HFFc6 (cell line): ENCODE results near the gene PRDM16. TPM values are rescaled to one million over a fixed set of nuclear protein-coding genes. Genes with fewer than 3 reads are reported as not detected.

Experiments used
- DNase-seq: peaks from one replicate; pipeline ENCODE4 v3.0.0-alpha.2; 2018
- H3K27ac Mint-ChIP-seq: 2 replicates; pipeline ENCODE4 v1.8.0; 2020; ENCODE audit warnings: mild to moderate bottlenecking, mixed read lengths
- H3K27me3 Mint-ChIP-seq: 2 replicates; pipeline ENCODE4 v1.8.0; 2021; ENCODE audit warnings: mild to moderate bottlenecking, moderate library complexity, mixed read lengths; ENCODE audit not compliant: insufficient read depth
- H3K36me3 Mint-ChIP-seq: 2 replicates; pipeline ENCODE4 v1.8.0; 2021; ENCODE audit warnings: low read depth, mixed read lengths
- H3K4me1 Mint-ChIP-seq: 2 replicates; pipeline ENCODE4 v1.8.0; 2020; ENCODE audit warnings: low read depth, mixed read lengths
- H3K4me3 Mint-ChIP-seq: 2 replicates; pipeline ENCODE4 v1.8.0; 2020; ENCODE audit warnings: mild to moderate bottlenecking, moderate library complexity, mixed read lengths
- H3K9me3 Mint-ChIP-seq: 2 replicates; pipeline ENCODE4 v1.8.0; 2020; ENCODE audit warnings: mild to moderate bottlenecking, mixed read lengths
- total RNA-seq, 6 experiments: library from RNA; stranded (reverse); fragmentation: NEBNext Ultra II Directional; extraction: Animal tissue kit (Norgen Biotek cat#: 25700); gene quantifications; 2 replicates in 1 of 6; 3 replicates in 5 of 6; pipeline ENCODE4 v1.2.3, GENCODE V29; 2021
- TF ChIP-seq, protein P1 (sequence below): fragments of 200-600 bp; sonication (generic); IDR thresholded peaks from 2 replicates; pipeline ENCODE4 v1.5.0; 2021; ENCODE audit warnings: antibody characterized with exemption, mild to moderate bottlenecking

The PRDM16 gene
- total RNA-seq, 6 experiments from 2014 or later = not detected

DNA sequence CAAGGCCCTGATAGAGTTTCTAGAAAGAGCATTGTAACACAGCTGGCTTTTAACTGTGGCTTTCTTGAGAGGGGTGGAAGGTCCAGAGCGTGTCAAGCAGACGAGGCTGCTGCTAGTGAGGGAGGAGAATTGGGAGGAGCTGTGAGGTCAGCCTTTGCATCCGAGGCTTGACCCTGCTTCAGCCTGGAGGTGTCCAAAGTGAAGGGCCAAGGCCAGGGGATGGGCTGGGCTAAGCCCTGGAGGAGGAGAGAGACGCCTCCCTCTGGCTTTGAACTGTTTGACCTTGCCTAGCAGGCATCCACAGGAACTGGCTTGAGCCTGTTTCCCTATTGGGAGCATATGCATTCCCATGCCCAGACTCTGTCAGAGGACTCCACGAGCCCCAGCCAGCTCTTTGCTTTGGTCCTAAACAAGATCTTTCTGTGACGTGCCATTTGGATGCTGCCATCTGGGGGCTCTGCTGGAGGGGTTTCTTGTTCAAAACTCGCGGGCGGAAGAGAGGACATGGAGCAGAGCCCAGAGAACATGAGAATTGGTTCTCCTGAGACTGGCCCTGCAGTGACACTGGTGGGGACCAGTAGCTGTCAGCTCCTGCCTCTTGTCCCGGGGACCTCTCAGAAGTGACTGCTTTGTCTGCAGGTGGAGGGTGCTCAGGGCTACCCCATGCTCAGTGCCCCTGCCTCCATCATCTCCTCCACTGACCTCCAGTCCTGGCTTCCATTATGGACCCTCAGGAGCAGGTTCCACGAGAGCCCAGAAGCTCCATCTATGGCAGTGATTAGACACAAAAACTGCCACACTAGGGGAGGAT, 42.2 kb upstream of the PRDM16 start:
- H3K27ac Mint-ChIP-seq = no peak overlapping the region
- no peaks in the 10 kb centered on the region; the same call in 1 of the 2 replicates for H3K27me3 Mint-ChIP-seq
- no peak overlapping the region for H3K4me3 Mint-ChIP-seq
- DNase-seq = no peak
- H3K9me3 Mint-ChIP-seq = peaks cover 4% of the 10 kb centered on the region; the same call in 1 of the 2 replicates
- no peaks in the 10 kb centered on the region for H3K4me1 Mint-ChIP-seq
- TF ChIP-seq, protein P1, sequence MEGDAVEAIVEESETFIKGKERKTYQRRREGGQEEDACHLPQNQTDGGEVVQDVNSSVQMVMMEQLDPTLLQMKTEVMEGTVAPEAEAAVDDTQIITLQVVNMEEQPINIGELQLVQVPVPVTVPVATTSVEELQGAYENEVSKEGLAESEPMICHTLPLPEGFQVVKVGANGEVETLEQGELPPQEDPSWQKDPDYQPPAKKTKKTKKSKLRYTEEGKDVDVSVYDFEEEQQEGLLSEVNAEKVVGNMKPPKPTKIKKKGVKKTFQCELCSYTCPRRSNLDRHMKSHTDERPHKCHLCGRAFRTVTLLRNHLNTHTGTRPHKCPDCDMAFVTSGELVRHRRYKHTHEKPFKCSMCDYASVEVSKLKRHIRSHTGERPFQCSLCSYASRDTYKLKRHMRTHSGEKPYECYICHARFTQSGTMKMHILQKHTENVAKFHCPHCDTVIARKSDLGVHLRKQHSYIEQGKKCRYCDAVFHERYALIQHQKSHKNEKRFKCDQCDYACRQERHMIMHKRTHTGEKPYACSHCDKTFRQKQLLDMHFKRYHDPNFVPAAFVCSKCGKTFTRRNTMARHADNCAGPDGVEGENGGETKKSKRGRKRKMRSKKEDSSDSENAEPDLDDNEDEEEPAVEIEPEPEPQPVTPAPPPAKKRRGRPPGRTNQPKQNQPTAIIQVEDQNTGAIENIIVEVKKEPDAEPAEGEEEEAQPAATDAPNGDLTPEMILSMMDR = no peak
- H3K36me3 Mint-ChIP-seq = no peaks in the 10 kb centered on the region

DNA sequence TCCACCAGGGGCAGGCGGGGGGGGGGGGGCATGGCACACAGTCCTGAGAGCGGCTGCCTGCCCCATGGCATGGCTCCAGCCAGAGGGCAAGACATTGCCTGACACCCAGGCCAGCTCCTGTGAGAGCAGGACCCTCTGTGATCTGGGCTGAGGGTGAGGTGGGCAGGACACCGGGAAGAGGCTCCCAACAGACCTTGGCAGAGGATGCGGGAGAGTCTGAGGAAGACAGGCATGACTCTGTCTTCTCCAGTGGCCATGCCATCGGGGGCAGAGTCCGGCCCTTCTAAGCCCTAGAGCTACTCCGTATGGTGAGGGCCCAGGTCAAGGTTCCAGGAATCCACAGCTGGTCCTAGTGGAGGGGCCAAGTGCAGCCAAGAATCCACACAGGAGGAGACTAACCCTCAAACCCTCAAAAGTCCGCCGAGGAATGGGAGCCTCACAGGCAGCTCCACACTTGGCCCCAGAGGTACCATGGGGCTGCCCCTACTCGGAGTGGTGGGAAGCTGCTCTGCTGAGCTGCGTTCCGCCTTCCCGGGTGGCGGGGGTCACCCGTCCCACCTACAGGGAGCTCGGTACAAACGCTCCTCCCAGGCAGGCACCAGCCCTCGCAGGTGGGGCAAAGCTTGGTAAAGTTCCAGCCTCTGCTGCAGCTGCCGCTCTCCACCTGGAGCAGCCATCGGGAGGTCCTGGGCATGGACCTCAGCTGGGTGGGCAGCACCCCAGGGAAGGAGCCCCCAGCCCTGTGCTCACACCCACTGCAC, 41.2 kb upstream of the PRDM16 start:
- no peak for DNase-seq
- no peak overlapping the region for H3K4me3 Mint-ChIP-seq
- H3K4me1 Mint-ChIP-seq = no peaks in the 10 kb centered on the region
- H3K9me3 Mint-ChIP-seq = peaks cover 8% of the 10 kb centered on the region; the same call in 1 of the 2 replicates
- H3K36me3 Mint-ChIP-seq = no peaks in the 10 kb centered on the region
- TF ChIP-seq, protein P1 = no peak
- H3K27ac Mint-ChIP-seq = no peak overlapping the region
- no peaks in the 10 kb centered on the region; the same call in 1 of the 2 replicates for H3K27me3 Mint-ChIP-seq

DNA sequence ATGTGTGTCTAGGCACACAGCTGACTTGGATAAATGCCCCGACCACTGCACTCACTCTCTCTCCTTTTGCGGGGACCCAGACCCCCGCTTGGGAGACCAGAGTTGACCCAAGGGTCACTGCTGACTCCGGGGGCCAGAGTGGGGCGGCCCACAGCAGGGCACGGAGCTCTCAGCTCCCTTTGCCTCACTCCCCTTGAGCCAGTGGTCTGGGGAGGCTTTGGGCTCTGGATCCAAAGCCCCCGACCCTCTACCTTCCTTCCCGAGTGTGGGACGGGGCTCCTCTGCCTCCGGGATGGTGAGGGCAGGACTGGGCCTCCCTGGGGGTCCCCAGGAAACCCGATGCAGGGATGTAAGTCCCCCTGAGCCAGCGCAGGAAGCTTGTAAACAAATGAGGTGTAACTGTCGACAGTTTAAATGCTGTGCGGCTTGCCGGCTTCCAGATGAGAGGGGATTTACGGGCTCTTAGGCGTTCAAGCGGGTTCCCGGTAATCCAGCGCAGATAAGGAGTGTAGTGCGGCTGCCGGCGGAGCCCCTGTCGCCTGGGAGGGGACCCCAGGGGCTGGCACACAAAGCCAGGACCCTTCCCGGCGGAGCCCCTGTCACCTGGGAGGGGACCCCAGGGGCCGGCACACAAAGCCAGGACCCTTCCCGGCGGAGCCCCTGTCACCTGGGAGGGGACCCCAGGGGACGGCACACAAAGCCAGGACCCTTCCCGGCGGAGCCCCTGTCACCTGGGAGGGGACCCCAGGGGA, 40.3 kb upstream of the PRDM16 start:
- no peak for DNase-seq
- H3K27me3 Mint-ChIP-seq = no peaks in the 10 kb centered on the region; the same call in 1 of the 2 replicates
- TF ChIP-seq, protein P1 = no peak
- H3K4me1 Mint-ChIP-seq = no peaks in the 10 kb centered on the region
- H3K27ac Mint-ChIP-seq = no peak overlapping the region
- H3K36me3 Mint-ChIP-seq = 0 out of 2 replicates have a peak, but pooled peaks cover 5% of the 10 kb centered on the region
- no peak overlapping the region for H3K4me3 Mint-ChIP-seq
- peaks cover 14% of the 10 kb centered on the region for H3K9me3 Mint-ChIP-seq

DNA sequence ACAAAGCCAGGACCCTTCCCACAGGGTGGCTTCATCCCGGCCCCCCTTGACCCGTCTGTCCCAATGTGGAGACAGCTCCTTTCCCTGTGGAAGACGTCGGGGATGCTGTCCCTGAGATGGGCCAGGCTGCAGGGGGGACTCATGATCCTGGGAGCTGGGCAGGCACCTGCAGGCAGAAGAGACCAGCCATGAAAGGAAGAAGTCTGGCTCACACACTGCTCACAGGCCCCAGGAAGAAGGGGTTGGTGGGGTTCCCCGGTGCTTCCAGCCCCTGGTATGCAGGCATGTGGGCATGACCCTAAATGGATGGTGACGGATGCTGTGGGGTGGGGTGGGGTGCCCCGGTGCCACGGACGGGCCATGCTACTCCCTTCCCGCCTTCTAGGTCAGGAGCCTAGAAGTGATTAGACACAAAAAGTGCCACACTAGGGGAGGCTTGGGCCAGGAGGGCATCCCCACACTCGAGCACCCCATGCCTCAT, 39.5 kb upstream of the PRDM16 start:
- H3K27ac Mint-ChIP-seq = no peak overlapping the region
- H3K27me3 Mint-ChIP-seq = peaks cover 3% of the 10 kb centered on the region
- TF ChIP-seq, protein P1 = no peak
- H3K4me3 Mint-ChIP-seq = no peak overlapping the region
- H3K4me1 Mint-ChIP-seq = no peaks in the 10 kb centered on the region
- no peak for DNase-seq
- H3K36me3 Mint-ChIP-seq = 0 out of 2 replicates have a peak, but pooled peaks cover 6% of the 10 kb centered on the region
- H3K9me3 Mint-ChIP-seq = peaks cover 20% of the 10 kb centered on the region

DNA sequence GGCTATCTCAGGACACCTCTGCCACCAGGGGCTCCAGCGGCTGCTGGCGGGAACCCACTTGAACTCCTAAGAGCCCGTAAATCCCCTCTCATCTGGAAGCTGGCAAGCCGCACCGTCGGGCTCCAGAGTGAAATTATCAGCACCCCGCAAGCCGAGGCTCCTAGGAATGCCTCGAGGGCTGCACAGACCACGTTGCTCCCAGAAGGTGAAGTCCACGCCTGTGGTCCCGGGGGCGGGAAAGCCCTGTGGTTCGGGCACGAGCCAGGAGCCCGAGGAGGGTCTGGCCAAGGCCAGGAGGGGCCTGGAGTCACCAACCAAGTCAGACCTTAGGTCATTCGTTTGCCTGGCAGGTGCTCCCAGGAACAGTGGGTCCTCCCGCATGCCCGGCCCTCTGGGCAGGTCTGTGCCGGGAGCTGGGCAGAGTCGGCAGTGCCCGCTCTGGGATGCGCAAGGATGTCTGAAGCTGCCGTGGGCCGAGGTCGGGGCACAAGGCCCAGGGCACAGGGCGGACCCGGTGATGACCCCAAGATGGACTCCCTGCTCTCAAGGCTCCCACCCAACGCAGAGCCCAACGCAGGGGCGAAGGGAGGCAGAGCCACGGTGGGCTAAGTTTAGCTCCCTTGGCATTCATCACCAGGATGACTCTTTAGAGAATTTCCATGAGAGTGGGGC, 38.9 kb upstream of the PRDM16 start:
- H3K9me3 Mint-ChIP-seq = peaks cover 21% of the 10 kb centered on the region
- no peak overlapping the region for H3K27ac Mint-ChIP-seq
- TF ChIP-seq, protein P1 = no peak
- no peaks in the 10 kb centered on the region for H3K4me1 Mint-ChIP-seq
- no peak for DNase-seq
- H3K36me3 Mint-ChIP-seq = 0 out of 2 replicates have a peak, but pooled peaks cover 6% of the 10 kb centered on the region
- H3K4me3 Mint-ChIP-seq = no peak overlapping the region
- peaks cover 3% of the 10 kb centered on the region for H3K27me3 Mint-ChIP-seq
